Measurements from ENCODE around the gene ADGRG4.
"Not testable (repeated sequence)": the region's sequence is repeated elsewhere in the genome, so short reads cannot be mapped to it uniquely, and the experiment has no call there.

ADGRG4 gene, protein sequence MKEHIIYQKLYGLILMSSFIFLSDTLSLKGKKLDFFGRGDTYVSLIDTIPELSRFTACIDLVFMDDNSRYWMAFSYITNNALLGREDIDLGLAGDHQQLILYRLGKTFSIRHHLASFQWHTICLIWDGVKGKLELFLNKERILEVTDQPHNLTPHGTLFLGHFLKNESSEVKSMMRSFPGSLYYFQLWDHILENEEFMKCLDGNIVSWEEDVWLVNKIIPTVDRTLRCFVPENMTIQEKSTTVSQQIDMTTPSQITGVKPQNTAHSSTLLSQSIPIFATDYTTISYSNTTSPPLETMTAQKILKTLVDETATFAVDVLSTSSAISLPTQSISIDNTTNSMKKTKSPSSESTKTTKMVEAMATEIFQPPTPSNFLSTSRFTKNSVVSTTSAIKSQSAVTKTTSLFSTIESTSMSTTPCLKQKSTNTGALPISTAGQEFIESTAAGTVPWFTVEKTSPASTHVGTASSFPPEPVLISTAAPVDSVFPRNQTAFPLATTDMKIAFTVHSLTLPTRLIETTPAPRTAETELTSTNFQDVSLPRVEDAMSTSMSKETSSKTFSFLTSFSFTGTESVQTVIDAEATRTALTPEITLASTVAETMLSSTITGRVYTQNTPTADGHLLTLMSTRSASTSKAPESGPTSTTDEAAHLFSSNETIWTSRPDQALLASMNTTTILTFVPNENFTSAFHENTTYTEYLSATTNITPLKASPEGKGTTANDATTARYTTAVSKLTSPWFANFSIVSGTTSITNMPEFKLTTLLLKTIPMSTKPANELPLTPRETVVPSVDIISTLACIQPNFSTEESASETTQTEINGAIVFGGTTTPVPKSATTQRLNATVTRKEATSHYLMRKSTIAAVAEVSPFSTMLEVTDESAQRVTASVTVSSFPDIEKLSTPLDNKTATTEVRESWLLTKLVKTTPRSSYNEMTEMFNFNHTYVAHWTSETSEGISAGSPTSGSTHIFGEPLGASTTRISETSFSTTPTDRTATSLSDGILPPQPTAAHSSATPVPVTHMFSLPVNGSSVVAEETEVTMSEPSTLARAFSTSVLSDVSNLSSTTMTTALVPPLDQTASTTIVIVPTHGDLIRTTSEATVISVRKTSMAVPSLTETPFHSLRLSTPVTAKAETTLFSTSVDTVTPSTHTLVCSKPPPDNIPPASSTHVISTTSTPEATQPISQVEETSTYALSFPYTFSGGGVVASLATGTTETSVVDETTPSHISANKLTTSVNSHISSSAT (N-terminal part only)

DNA sequence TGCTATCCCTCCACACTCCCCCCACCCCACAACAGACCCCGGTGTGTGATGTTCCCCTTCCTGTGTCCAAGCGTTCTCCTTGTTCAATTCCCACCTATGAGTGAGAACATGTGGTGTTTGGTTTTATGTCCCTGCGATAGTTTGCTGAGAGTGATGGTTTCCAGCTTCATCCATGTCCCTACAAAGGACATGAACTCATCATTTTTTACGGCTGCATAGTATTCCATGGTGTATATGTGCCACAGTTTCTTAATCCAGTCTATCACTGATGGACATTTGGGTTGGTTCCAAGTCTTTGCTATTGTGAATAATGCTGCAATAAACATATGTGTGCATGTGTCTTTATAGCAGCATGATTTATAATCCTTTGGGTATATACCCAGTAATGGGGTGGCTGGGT lies at the start of gene ADGRG4:
Gene ADGRG4 (plus strand): TSS at position 243 of the 400 bp plus-strand sequence. CDS start 7,815 bp downstream, outside the sequence.
- DNase-seq (ENCODE audit: low read depth in 2 of 2) = not testable (repeated sequence)

DNA sequence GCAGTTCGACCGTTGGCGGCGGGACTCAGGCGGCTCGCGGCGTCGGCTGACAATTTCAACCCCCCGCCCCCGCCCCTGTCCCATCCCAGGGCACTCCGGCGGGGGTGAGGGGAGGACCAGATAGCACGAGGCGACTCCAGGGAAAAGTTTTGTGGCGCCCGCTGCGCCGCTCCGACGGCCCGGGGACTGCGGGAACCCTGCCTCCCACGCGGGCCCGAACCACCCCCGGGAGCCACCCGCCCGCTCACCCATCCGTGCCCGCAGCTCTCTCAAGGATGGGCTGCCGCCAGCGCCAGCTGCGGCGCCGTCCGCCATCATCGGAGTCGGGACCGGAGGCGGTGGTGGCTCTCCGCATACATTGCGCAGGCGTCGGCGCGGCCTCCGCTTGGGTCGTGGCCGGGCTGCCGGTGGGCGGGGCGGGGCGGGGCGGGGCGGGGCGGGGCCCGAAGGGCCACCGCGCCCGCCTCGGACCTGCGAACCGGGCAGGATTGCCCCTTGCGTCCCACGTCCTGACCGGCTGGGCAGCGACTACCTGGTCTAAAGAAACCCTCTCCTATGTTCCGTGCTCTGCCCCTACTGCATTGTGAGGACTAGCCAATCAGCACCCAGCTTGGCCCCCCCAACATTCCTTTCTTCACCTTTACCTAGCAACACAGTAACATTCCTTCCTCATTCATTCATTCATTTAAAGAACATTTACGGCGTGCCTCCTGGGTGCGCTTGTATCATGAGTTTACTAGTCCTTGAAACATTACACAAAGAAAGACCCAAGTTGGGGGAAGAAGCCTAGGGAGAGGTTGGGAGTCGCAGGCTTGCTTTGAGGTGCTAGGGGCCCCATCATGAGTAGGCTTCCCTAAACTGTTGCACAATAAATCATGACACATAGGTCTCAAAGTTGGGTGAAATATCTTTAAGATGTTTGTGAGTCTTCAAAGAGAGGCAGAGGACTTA lies 49.4 kb upstream of the ADGRG4 start, which contains the start of gene MAP7D3:
Gene MAP7D3 (minus strand): TSS at position 360 of the 951 bp plus-strand sequence. CDS start 42 bp downstream, at position 318.
- DNase-seq (ENCODE audit: low read depth in 2 of 2) = peak; percentile 22 to 30

DNA sequence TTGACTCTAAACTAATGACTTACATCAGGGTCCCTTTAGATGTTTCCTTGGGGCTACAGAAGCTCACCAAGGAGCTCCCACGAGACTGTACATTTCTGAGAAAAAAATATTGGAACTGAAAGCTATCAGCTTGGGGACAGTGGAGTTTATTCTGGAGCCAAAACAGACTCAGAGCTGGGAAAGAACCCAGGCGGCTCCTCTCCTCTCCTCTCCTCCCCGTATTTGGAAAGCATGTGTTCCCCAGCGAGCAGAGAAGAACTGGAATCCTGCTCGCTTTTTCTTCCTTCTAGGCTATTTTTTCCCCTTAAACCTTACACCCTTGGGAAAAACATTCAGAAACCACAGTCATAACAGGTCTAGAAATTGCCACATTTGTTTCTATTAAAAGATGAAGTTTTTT lies 45.2 kb upstream of the ADGRG4 start:
- no peak for DNase-seq (ENCODE audit: low read depth in 2 of 2)

DNA sequence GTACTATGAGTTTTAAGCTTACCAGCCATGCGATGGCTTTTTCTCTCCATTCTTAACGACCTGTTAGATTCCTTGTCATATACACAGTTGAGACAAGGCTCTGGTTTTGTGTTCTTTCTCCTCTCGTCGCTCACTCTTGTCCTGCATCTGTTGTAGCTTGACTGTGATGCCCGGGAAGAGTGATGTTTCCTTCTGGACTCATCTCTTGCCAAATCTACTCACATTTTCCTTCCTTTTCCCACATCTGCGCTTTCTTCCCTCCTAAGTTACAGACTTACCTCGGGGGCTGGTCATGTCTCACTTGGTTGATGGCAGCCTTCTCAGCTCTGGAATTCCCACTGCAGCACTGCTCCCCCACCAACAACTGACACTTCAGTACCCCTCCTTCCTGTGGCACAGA lies 44.7 kb upstream of the ADGRG4 start:
- no peak for DNase-seq (ENCODE audit: low read depth in 2 of 2)

DNA sequence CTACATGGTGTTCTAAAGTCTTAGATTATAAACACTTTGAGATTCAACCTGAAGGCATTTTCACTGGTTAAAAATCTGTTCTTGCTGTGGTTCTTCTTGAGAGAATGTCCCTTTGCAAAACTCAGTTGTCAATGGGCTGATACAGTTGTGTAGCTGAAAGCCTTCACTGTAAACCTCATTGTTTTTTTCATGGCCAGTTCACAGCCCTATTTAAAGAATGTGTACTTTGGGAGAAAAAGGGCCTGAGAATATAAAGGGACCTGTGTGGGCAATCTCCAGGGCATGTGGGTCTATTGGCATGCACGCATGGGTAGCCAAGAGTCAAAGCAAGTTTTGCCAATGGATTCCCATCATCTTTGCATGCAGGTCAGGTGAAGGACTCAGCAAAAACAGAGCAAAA lies 41.8 kb upstream of the ADGRG4 start:
- DNase-seq (ENCODE audit: low read depth in 2 of 2) = no peak

DNA sequence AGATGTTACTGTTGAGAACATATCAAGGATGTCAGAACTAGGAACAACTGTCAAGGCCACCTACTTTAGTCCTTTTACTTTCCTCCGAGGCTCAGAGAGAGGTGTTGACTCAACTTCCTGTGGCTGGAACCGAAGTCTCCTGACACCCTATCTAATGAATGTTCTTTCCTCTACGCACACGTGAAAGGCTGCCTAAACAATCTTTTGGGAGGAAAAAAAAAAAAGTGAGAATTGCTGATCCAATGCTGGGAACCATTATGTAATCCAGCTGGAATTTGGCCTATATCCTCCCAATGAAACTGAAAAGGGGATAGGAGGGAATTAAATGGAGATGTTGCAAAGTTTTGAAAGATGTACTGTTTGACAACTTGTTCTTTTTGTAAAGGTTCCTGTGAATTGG lies 41.2 kb upstream of the ADGRG4 start:
- DNase-seq (ENCODE audit: low read depth in 2 of 2) = no peak

DNA sequence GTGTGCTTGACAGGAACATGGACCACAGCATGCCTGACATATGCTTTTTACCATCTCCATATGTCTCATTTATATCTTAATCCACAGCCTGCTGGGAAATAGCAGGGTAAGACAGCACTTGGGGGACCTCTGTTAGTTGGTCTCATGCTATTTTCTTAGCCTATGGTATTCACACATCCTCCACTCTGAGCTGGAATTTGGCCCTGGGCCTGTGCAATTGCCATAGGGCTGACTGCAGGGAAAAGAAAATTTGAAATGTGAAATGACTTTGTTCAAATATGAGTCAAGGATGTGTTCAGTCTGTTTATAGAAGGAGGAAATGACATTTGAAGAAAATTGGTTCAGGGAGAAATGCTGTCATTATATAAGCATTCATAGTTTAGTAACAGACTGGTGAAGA lies 40.0 kb upstream of the ADGRG4 start:
- no peak for DNase-seq (ENCODE audit: low read depth in 2 of 2)

DNA sequence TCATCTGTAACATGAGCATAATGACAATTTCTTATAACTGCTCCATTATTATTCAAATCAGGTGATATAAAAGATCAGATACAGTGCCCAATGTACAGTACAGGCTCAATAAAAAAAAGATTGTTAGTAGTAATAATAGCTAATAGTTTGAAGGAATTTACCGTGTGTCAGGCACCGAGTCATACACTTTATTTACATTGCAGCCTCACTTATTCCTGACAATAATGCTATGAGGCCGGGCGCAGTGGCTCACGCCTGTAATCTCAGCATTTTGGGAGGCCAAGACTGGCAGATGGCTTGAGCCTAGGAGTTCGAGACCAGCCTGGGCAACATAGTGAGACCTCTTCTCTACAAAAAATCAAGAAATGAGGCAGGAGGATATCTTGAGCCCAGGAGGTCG lies 39.4 kb upstream of the ADGRG4 start:
- DNase-seq (ENCODE audit: low read depth in 2 of 2) = no peak

DNA sequence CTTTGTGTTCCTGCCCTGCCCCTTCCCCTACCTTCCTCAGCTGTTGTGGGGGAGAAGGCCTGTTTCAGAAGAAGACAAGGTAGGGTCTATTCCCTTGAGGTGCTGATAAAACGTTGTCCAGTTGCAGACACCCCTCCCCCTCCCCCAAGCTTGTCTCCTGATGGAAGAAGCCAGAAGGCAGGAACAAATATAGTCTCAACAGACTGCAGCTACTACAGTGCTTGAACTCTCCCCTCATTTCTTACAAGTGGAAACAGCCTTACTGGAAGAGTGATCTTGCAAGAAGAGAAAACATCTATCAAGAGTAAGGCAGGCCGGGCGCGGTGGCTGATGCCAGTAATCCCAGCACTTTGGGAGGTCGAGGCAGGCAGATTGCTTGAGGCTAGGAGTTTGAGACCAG lies 38.5 kb upstream of the ADGRG4 start:
- DNase-seq (ENCODE audit: low read depth in 2 of 2) = no peak

DNA sequence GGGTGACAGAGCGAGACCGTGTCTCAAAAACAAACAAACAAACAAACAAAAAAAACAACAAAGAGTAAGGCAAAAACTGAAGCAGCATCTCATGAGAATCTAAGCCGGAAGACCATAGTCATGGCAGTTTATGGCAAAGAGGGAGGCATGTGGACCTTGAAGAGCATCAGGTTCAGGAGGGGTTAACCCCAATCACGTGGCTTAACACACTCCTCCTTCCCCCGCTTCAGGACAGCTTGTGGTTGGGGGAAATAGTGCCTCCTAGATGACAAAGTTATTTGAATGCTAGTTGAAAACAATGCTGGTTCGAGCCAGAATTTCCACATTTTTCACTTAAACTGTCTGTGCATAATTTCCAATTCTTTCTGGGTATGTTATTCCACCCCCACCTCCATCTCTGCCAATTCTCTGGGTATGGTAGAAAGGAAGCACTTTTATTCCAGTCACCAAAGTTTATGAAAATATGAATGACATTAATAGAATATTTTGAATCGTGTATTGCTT lies 37.9 kb upstream of the ADGRG4 start:
- no peak for DNase-seq (ENCODE audit: low read depth in 2 of 2)

DNA sequence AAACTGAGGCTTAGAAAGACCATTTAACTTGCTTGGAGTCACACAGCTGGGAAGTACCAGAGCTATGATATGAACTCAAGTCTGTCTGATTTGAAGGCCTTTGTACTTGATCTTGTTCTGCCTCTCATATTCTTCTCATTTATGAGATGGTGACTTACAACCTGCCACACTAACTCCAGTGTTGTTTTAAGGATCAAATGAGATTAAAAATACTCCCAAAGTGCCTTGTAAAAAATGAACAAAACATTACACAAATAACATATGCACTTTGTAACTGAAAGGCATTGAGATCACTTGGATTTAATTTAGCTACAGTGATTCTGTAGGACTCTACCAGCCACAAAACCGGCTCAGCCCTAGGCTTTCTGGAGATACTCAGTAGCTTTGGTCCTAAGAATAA lies 33.9 kb upstream of the ADGRG4 start:
- DNase-seq (ENCODE audit: low read depth in 2 of 2) = no peak

DNA sequence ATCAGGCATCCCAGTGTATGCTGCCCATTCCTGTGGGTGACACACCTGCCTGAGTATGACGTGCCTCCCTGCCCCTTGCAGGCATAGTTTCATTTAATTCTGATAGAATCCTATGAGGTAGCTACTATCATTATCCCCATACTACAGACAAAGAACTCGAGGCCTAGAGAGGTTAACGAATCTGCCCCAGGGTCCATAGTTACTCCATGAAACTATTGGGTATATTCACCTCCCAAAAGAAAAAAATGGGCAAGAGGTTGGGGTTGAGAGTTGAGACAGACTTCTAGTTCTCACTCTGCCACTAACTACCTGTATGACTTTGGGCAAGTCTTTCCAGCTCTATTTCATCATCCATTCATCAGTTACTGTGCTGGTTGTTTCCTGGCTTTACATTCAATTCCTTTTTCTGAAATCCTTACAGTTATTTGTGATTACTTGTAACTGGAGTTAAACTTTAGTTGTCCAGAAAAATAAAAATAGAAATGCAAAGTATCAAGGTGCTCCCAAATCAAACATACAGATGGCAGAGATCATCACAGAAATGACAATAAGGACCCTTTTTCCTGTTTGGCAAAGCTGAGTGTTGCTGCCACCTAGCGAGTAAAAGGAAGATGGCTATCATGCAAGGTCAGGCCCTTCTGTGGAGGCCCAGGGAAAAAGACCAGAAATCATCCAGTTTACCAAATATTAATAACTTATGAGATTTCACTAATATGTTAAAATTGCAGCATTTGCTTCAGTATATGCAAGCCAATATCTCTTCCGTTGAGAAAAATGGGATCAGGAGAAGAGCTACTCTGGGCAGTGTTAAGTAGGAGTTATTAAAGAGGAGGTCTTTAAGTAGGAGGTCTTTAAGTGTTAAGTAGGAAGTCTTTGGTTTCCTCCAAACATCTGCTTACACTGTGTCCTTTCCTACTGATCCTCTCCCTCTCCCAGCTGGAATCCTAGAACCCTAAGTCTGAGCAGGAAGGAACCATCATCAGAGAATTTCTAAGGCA lies 32.4 kb upstream of the ADGRG4 start:
- peak in 1 of 2 donors; percentile 11 for DNase-seq (ENCODE audit: low read depth in 2 of 2)

DNA sequence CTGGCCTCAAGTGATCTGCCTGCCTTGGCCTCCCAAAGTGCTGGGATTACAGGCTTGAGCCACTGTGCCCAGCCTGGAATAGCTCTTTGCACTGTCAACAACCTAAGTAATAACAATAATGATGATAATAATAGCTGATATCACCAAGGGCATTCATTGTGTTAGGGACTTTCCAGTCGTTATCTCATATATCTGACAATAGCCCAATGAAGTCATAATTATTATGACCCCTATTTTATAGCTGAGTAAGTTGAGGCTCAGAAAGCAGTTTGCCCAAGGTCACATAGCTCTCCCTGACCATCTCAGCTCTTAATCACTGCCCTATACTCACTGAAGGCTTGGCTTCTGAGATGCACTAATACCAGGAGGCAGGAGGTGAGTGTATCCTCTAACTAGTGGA lies 30.8 kb upstream of the ADGRG4 start:
- DNase-seq (ENCODE audit: low read depth in 2 of 2) = no peak

DNA sequence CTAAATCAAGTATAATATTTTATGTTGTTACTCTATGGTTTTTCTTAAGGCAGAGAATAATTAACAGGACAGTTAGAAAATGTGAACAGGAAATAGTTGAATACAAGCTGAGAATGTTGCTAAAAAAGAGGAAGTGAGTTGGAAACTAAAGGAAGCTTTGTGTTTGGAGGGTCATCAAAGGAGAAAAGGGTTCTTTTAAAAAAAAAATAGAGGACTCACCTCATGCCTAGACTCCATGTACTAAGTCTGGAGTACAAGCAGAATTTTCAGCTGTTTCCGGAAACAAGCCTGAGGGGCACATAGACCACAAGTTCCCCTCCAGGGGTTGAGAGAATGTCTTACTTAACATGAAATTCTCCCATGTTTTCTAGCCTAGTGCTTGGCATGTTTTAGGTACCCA lies 29.5 kb upstream of the ADGRG4 start:
- DNase-seq (ENCODE audit: low read depth in 2 of 2) = no peak

DNA sequence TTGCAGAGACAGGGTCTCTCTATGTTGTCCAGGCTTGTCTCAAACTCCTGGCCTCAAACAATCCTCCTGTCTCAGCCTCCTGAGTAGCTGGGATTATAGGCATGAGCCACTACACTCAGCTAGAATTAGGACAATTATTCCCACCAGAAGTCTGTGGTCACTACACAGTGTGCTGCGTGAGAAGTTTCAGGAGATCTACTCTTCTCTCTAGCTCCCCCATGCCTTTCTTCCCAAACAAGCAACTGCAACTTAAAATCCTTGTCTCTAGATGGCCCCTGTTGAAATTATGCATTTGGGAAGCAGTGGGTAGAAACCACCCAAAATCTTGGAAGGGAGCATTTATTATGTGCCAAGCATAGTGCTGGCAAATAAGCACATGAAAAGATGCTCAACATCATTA lies 28.4 kb upstream of the ADGRG4 start:
- DNase-seq (ENCODE audit: low read depth in 2 of 2) = no peak

DNA sequence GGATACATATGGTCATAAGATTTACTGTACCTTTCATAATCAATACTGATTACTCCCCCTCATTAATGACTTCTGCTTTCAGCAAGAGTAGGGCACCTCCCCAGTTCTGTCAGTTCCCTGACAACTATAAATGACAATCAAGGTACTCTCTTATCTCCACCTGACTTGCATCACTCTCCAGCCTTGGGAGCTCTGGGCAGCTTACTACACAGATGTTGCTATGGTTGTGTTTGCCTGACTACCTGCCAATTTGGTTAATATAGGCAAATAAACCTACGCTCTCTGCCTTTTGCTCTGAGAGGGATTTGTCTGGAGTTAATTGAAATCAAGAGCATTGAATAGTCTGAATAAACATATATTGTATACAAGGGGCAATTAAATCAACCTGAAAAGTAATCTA lies 26.8 kb upstream of the ADGRG4 start:
- no peak for DNase-seq (ENCODE audit: low read depth in 2 of 2)

DNA sequence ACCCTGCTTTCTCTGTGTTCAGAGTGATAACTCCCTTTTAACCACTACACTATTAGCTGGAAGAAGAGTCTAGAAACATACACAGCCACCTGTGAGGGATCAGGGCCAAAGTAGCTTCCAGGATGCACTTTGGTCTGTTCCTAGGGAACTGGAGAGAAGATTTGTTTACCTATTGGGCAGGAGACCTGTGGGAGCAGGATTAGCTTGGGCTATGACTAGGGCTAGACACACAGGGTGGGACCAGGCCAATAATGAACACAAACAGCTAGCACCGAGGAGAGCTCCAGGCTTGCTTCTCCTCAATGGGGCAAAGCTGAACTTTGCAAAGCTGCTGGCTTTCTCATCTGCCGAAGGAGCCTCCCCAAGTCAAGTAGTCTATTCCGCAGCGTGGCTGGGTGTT lies 25.2 kb upstream of the ADGRG4 start:
- no peak for DNase-seq (ENCODE audit: low read depth in 2 of 2)

DNA sequence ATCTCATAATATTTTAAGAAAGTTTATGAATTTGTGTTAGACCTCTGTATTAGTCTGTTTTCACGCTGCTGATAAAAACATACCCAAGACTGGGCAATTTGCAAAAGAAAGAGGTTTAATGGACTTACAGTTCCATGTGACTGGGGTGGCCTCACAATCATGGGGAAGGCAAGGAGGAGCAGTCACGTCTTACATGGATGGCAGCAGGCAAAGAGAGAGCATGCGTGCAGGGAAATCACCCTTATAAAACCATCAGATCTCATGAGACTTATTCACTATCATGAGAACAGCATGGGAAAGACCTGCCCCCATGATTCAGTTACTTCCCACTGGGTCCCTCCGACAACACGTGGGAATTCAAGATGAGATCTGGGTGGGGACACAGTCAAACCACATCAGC lies 14.4 kb upstream of the ADGRG4 start:
- not testable (repeated sequence) for DNase-seq (ENCODE audit: low read depth in 2 of 2)

DNA sequence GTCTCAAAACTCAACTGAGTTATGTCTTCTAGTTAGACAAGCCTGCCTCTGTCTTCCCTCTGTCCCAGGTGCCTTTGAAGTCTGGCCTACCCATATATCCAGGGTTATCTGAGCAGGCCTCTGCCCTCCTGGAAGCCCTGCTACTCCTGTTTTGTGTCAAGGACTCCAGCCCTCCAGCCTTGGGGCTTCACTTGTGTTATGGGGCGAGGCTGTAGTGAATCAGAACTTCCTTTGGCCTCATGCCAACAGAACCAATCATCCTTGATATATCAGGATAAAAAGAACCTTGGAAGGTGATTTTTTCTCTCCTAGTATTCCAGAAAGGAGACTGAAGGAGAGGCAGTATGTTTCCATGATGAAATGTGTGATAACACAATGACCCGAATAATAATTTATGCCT lies 8.9 kb upstream of the ADGRG4 start:
- DNase-seq (ENCODE audit: low read depth in 2 of 2) = no peak
